Measurements from ENCODE around the gene SLC44A4. TPM values are rescaled to one million over a fixed set of nuclear protein-coding genes. Genes with fewer than 3 reads are reported as not detected.

Gene SLC44A4
- total and polyA plus RNA-seq, 2 of the 8 experiments (the other 6 are each of a cell fraction or from before 2014, with no cell fraction given), result 4.8 to 7.0 TPM

DNA sequence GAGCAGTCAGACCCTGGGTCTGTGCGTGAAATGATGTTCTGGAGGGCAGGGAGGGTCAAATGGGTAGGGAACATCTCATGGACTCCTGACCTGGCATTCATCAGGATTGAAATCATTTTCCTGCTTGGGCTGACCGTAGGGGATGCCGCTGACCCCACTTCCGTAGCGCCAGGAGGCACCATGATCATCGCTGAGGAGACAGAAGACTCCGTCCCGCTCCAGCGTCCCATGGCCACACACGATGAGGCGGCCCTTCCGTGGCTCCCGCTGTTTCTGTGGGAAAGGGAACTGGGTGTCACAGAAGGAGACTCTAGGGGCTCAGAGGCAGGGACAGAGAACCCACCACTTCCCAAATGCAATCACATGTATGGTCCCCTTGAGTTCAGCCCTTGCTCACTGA, 18.4 kb downstream of the SLC44A4 start:
- Histone ChIP-seq H4K8ac (ENCODE audit: extremely low read depth, insufficient read depth, low read length) (no peak overlapping the region), H3K4me1 (replicated peaks in 1 of 4; ENCODE audit: control insufficient read depth in 3 of 4, insufficient read depth in 4 of 4, low read length in 3 of 4) (peaks cover 0 to 12% (median 0%) of the 10 kb centered on the region in 4 experiments; a peak in 4 of 7 replicates), H3K79me1 (ENCODE audit: low read depth, low read length) (0 out of 2 replicates have a peak, but pooled peaks cover 2% of the 10 kb centered on the region), H2BK15ac (ENCODE audit: low read length) (no peak overlapping the region), H3K27me3 (replicated peaks in 1 of 4; ENCODE audit: control insufficient read depth in 3 of 4, extremely low read depth in 1 of 4, insufficient read depth in 3 of 4, low read length in 3 of 4) (0 out of 7 replicates have a peak, but pooled peaks cover 0 to 3% (median 0%) of the 10 kb centered on the region in 4 experiments), H3K18ac (ENCODE audit: extremely low read depth, low read length) (no peak overlapping the region), H2BK20ac (ENCODE audit: low read length) (no peak overlapping the region), H3K23ac (ENCODE audit: insufficient read length) (no peak overlapping the region), H3K4me3 (ENCODE audit: extremely low read depth in 1 of 4, insufficient read depth in 2 of 4, low read depth in 3 of 4, low read length in 4 of 4) (no peak overlapping the region), H3K56ac (replicated peaks; ENCODE audit: insufficient read length, low read depth, low read length) (no peak overlapping the region), H3K9ac (replicated peaks in 1 of 4; ENCODE audit: extremely low read depth in 1 of 4, low read depth in 3 of 4, low read length in 3 of 4) (no peak overlapping the region), H4K91ac (replicated peaks; ENCODE audit: insufficient read length, low read length) (no peak overlapping the region), H3K14ac (ENCODE audit: insufficient read length) (no peak overlapping the region), H2AFZ (ENCODE audit: low read length) (no peak overlapping the region), H3K79me2 (ENCODE audit: control insufficient read depth in 1 of 2, insufficient read depth in 2 of 2, low read length in 2 of 2) (no peaks in the 10 kb centered on the region), H3K36me3 (ENCODE audit: control insufficient read depth in 2 of 4, insufficient read depth in 4 of 4, low read length in 3 of 4) (peaks cover 3 to 17% (median 3%) of the 10 kb centered on the region in 4 experiments; a peak in 7 of 8 replicates), H2AK5ac (ENCODE audit: low read depth, low read length) (no peak overlapping the region), H3K4ac (replicated peaks; ENCODE audit: insufficient read length, low read depth, low read length) (no peak overlapping the region), H3K9me3 (ENCODE audit: insufficient read depth in 2 of 2, low read depth in 1 of 2, low read length in 1 of 2) (peaks cover 2 to 4% of the 10 kb centered on the region in 2 experiments; a peak in 1 of 4 replicates), H3K27ac (ENCODE audit: low read depth, low read length) (no peak overlapping the region), H4K5ac (ENCODE audit: insufficient read length, low read depth, low read length) (no peak overlapping the region), H2BK12ac (ENCODE audit: low read depth, low read length) (no peak overlapping the region), H3K23me2 (ENCODE audit: low read depth, low read length) (peaks cover 8% of the 10 kb centered on the region; the same call in 1 of the 2 replicates), H2BK5ac (ENCODE audit: low read depth, low read length) (no peak overlapping the region), H2BK120ac (replicated peaks; ENCODE audit: low read depth, low read length) (no peak overlapping the region), H4K20me1 (replicated peaks in 1 of 2; ENCODE audit: control insufficient read depth in 1 of 2, insufficient read depth in 2 of 2, low read length in 2 of 2) (no peaks in the 10 kb centered on the region), H3K4me2 (ENCODE audit: insufficient read depth in 1 of 2, low read depth in 2 of 2, low read length in 2 of 2) (no peak overlapping the region)
- POLR2A ChIA-PET (ENCODE audit: partially characterized antibody), result interaction anchor here (0.5 to 6.5 kb wide), 8 partner anchors 8 to 94 kb away, joined by 3 to 93 read pairs (median 4); no protein-coding TSS in a partner anchor
- FAIRE-seq (no peak), DNase-seq (ENCODE audit: low read depth in 1 of 2, low spot score in 2 of 2) (no peak)
- CTCF ChIA-PET (ENCODE audit: partially characterized antibody), result interaction anchor here (1.0 to 1.6 kb wide), 4 partner anchors 10 to 171 kb away, joined by 3 to 7 read pairs (median 4); no protein-coding TSS in a partner anchor
- WGBS, 2 experiments (ENCODE audit: extremely low coverage in 1 of 2, insufficient coverage in 1 of 2, insufficient read length in 1 of 2, insufficient replicate concordance in 2 of 2, low coverage in 1 of 2, low lambda C conversion rate in 2 of 2, missing lambda C conversion rate in 1 of 2), result 94% methylated on average over 13 of the region's 13 CpGs; no CpG with 5 or more reads in 1 of the 2 experiments
- TF ChIP-seq SUZ12 (IDR thresholded peaks at IDR 0.05; ENCODE audit: low read length) (no peak), SIN3A (conservative IDR thresholded peaks at IDR 0.05 in 1 of 2, IDR thresholded peaks at IDR 0.05 in 1 of 2; ENCODE audit: low read depth in 1 of 2, low read length in 2 of 2) (no peak), HDAC2 (IDR thresholded peaks at IDR 0.05; ENCODE audit: borderline replicate concordance in 1 of 2, low read depth in 2 of 2, low read length in 2 of 2) (no peak), TAF7 (optimal IDR thresholded peaks at IDR 0.05; ENCODE audit: borderline replicate concordance, low read depth, low read length) (no peak), BACH1 (IDR thresholded peaks at IDR 0.05; ENCODE audit: low read length) (no peak), KDM4A (IDR thresholded peaks at IDR 0.05; ENCODE audit: low read depth, low read length, severe bottlenecking) (no peak), SP2 (IDR thresholded peaks at IDR 0.05; ENCODE audit: low read length) (no peak), EZH2 (IDR thresholded peaks at IDR 0.05; ENCODE audit: low read depth, low read length, severe bottlenecking) (no peak), POLR2AphosphoS5 (IDR thresholded peaks at IDR 0.05; ENCODE audit: low read depth, low read length) (no peak), SIX5 (IDR thresholded peaks at IDR 0.05; ENCODE audit: low read depth, low read length) (no peak)
- TF ChIP-seq, protein P1, sequence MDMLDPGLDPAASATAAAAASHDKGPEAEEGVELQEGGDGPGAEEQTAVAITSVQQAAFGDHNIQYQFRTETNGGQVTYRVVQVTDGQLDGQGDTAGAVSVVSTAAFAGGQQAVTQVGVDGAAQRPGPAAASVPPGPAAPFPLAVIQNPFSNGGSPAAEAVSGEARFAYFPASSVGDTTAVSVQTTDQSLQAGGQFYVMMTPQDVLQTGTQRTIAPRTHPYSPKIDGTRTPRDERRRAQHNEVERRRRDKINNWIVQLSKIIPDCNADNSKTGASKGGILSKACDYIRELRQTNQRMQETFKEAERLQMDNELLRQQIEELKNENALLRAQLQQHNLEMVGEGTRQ (IDR thresholded peaks at IDR 0.05; ENCODE audit: low read length), result no peak

All from H1 (cell line).